Left ventricle myocardium inferior (tissue), 1 donor: Measurements from ENCODE around the gene MAP1S. TPM values are rescaled to one million over a fixed set of nuclear protein-coding genes. Genes with fewer than 3 reads are reported as not detected.

Experiments used
- DNase-seq: peaks from one replicate; pipeline ENCODE4 v3.0.0-alpha.2; 2020
- H3K27ac ChIP-seq: fragments of 200-600 bp; replicated peaks from 2 replicates; pipeline ENCODE4 v1.8.0; 2021
- H3K27me3 ChIP-seq: fragments of 200-600 bp; 2 replicates; pipeline ENCODE4 v1.8.0; 2021; ENCODE audit warnings: low read depth
- H3K36me3 ChIP-seq: fragments of 200-600 bp; 2 replicates; pipeline ENCODE4 v1.8.0; 2021
- H3K4me1 ChIP-seq: fragments of 200-600 bp; 2 replicates; pipeline ENCODE4 v1.8.0; 2021
- H3K4me3 ChIP-seq: fragments of 200-600 bp; 2 replicates; pipeline ENCODE4 v1.8.0; 2021; ENCODE audit warnings: mild to moderate bottlenecking, moderate library complexity
- H3K9me3 ChIP-seq: fragments of 200-600 bp; replicated peaks from 2 replicates; pipeline ENCODE4 v1.8.0; 2021
- intact Hi-C: fragments of 100-400 bp; cut with micrococcal nuclease; formaldehyde crosslinking; loops from one replicate; pipeline ENCODE4 v1.11.0; 2022
- total RNA-seq: library from RNA; stranded (reverse); fragmentation: NEBNext Ultra II Directional; extraction: Animal tissue kit (Norgen Biotek cat#: 25700); gene quantifications from one replicate; pipeline ENCODE4 v1.2.1, GENCODE V29; 2021
- TF ChIP-seq, protein P1 (sequence below): fragments of 200-600 bp; IDR thresholded peaks from 2 replicates; pipeline ENCODE4 v1.8.0; 2021; ENCODE audit warnings: antibody characterized with exemption, mild to moderate bottlenecking, borderline replicate concordance
- donor health status: DM: no; HTN: yes; CAD: no; lungs with severe emphysema.

MAP1S gene
- total RNA-seq, 1 donor from 2014 or later, result 21.4 TPM

DNA sequence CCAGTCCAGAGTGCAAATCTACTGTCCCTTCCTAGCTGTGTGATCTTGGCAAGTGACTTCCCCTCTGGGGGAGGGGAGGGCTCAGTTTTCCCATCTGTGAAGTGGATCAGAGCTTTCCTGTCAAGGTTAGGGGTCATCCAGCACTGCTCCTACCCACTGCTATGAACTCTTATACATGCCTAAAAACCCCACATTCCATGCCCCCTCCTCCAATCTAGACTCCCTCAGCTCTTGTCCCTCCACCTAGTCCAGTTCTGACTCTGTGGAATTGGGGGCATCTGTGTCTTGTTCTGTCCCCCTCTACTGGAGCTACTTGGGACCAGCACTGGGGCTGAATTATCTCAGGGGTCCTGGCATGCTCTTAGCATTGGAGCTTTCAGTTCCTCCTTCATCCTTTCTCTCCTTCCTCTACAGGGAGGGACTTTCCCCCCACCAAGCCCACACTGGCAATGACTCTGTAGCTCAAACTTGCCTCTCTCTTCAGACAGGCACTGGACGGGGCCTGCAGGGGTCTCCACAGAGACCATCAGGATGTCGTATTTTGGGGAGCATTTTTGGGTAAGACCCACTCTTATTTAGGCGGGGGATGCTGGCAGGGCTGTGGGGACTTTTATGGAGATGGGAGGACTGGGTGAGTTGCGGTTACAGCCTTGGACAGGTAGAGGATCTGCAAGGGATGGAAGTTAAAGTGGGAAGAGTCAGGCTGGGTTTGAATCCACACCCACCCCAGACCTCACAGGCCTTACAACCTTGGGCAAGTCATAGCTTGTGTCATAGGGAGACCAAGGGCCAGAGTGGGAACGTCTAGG is 35.6 kb downstream of the MAP1S start:
- Histone ChIP-seq H3K4me1 (no peaks in the 10 kb centered on the region), H3K27me3 (peaks cover 4% of the 10 kb centered on the region), H3K4me3 (no peak overlapping the region), H3K27ac (no peak overlapping the region), H3K36me3 (no peaks in the 10 kb centered on the region), H3K9me3 (no peaks in the 10 kb centered on the region)
- TF ChIP-seq, protein P1, sequence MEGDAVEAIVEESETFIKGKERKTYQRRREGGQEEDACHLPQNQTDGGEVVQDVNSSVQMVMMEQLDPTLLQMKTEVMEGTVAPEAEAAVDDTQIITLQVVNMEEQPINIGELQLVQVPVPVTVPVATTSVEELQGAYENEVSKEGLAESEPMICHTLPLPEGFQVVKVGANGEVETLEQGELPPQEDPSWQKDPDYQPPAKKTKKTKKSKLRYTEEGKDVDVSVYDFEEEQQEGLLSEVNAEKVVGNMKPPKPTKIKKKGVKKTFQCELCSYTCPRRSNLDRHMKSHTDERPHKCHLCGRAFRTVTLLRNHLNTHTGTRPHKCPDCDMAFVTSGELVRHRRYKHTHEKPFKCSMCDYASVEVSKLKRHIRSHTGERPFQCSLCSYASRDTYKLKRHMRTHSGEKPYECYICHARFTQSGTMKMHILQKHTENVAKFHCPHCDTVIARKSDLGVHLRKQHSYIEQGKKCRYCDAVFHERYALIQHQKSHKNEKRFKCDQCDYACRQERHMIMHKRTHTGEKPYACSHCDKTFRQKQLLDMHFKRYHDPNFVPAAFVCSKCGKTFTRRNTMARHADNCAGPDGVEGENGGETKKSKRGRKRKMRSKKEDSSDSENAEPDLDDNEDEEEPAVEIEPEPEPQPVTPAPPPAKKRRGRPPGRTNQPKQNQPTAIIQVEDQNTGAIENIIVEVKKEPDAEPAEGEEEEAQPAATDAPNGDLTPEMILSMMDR, result no peak
- DNase-seq, result no peak
- intact Hi-C loops, result no loop called here

DNA sequence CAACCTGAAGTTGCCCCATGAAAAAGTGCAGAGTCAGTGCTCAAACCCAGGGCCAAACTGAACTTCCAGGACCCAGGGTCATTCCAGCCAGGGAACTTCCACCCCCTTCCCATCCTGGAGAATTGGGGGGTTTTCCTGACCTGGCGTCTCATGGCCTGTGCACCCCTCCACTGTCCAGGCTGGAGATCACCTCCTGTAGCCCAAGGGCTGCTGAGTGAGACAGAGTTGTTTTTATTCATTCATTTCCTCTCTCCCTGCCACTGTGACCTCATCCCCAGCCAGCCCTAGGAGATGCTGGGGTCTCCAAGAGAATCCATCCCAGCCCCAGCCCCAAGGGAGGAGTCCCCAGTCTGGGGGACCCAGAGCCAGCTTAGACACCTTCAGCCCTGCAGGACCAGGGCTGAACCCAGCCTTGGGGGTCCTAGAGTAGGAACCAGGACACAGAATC is 36.2 kb downstream of the MAP1S start:
- intact Hi-C loops, result no loop called here
- Histone ChIP-seq H3K9me3 (no peaks in the 10 kb centered on the region), H3K36me3 (no peaks in the 10 kb centered on the region), H3K4me1 (no peaks in the 10 kb centered on the region), H3K27ac (no peak overlapping the region), H3K27me3 (peaks cover 5% of the 10 kb centered on the region), H3K4me3 (no peak overlapping the region)
- no peak for DNase-seq
- TF ChIP-seq, protein P1, result no peak

DNA sequence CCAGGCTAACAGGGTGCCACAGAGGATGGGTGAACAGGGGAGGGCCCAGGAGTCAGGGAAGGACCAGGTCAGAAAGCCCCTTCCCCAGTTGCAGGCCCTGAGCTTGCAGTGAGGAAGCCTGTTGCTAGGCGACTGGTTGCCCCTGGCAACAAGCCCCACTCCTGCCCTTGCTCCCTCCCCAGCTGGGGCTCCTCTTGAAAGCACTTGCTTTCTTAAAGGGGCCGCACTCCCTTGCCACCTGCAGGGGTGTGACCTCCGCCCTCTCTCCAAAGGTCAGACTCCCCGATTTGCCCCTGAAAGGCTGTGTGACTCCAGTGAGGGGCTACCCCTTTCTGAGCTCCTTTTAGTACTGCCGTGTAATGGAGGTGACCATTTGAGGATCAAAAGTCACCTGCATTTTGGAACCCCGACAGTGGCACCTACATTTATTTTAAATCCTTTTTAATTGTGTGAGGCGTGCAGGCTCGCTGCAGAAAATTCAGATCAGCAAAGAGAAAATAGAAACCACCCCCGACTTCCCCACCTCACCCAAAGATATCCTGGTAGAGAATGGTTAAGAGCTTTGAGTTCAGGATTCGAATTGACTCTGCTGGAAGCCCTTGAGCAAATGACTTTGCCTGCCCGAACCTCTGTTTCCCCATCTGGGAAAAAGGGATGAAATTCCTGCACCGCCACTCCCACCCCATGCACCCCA is 36.8 kb downstream of the MAP1S start:
- intact Hi-C loops, result no loop called here

DNA sequence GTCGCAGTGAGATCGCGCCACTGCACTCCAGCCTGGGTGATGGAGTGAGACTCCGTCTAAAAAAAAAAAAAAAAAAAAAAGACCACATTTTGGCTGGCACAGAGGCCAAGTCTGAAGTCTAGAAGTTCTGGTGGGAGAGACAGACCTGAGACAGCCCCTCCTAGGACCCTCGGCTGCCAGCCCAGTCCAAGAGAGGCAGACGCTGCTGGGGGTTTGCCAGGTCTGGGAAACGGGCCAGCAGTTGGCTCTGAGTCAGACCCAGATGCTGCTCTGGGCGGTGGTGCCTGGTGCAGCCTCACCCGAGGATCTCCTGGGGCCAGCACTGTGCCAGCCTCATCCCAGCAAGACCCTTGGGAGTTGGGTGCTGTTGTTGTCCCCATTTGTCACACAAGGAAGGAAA is 37.8 kb downstream of the MAP1S start:
- Histone ChIP-seq H3K4me3 (no peak overlapping the region), H3K27me3 (peaks cover 10% of the 10 kb centered on the region), H3K9me3 (no peaks in the 10 kb centered on the region), H3K36me3 (no peaks in the 10 kb centered on the region), H3K4me1 (no peaks in the 10 kb centered on the region), H3K27ac (no peak overlapping the region)
- intact Hi-C loops, result no loop called here
- DNase-seq, result peak; percentile 71
- TF ChIP-seq, protein P1, result no peak

More for the DNA sequence above, 36.8 kb downstream of the MAP1S start:
- H3K36me3 ChIP-seq, result no peaks in the 10 kb centered on the region
- H3K4me3 ChIP-seq, result no peak overlapping the region
- no peak for DNase-seq
- TF ChIP-seq, protein P1, result no peak
- H3K9me3 ChIP-seq, result no peaks in the 10 kb centered on the region
- no peak overlapping the region for H3K27ac ChIP-seq
- peaks cover 10% of the 10 kb centered on the region for H3K27me3 ChIP-seq
- no peaks in the 10 kb centered on the region for H3K4me1 ChIP-seq

DNA sequence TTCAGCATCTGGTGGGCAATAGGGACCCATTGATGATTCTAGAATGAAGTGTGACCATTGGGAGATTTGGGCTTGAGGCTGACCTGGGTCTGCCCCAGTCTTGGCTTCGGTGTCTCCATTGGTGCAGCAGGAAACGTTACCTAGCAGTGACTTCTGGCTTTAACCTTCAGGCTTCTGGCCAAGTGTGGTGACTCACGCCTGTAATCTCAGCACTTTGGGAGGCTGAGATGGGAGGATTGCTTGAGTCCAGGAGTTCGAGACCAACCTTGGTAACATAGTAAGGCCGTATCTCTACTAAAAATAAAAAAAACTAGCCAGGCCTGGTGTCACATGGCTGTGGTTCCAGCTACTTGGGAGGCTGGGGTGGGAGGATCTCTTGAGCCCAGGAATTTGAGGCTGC is 39.2 kb downstream of the MAP1S start:
- Histone ChIP-seq H3K4me1 (no peaks in the 10 kb centered on the region), H3K9me3 (no peaks in the 10 kb centered on the region), H3K27ac (no peak overlapping the region), H3K27me3 (peaks cover 14% of the 10 kb centered on the region), H3K4me3 (no peak overlapping the region), H3K36me3 (no peaks in the 10 kb centered on the region)
- intact Hi-C loops, result no loop called here
- TF ChIP-seq, protein P1, result no peak
- DNase-seq, result no peak
